PC-3 (cell line): ENCODE measurements around the gene PKP1. TPM values are rescaled to one million over a fixed set of nuclear protein-coding genes. Genes with fewer than 3 reads are reported as not detected.

Experiments
- ATAC-seq: fragments of 200-7000 bp; cut with Tn5 transposase; 2 replicates; pipeline ENCODE4 v1.9.1; 2020; ENCODE audit warnings: mild to moderate bottlenecking, moderate library complexity
- BruUV-seq: library from RNA; stranded (reverse); fragments of 400-500 nt; replicated peaks from 2 replicates; lab custom pipeline; 2021; lab: Mats Ljungman, UMichigan
- CTCF ChIA-PET: fragments of 300-600 bp; sonication (Branson Sonifier 250); formaldehyde crosslinking; loops from one replicate; lab custom pipeline; 2022; ENCODE audit warnings: antibody characterized with exemption; lab: Charles Lee
- POLR2A ChIA-PET: fragments of 300-600 bp; sonication (Branson Sonifier 250); formaldehyde crosslinking; loops from one replicate; lab custom pipeline; 2022; ENCODE audit warnings: antibody characterized with exemption; ENCODE audit not compliant: unreplicated experiment; lab: Charles Lee
- DNase-seq: peaks from one replicate; pipeline ENCODE4 v3.0.0-alpha.2; 2015
- H2AFZ ChIP-seq: fragments of 300-600 bp; sonication (generic); 2 replicates; pipeline ENCODE4 v1.6.0; 2016; ENCODE audit warnings: antibody characterized with exemption, low read length
- H3F3A ChIP-seq: fragments of 300-600 bp; sonication (generic); one replicate; pipeline ENCODE4 v1.6.0; 2017; ENCODE audit warnings: antibody characterized with exemption, low read length, control low read depth, mild to moderate bottlenecking; ENCODE audit not compliant: unreplicated experiment
- H3K27ac ChIP-seq: fragments of 300-600 bp; sonication (generic); 2 replicates; pipeline ENCODE4 v1.5.1; 2016; ENCODE audit warnings: mild to moderate bottlenecking, low read length
- H3K27me3 ChIP-seq: fragments of 300-600 bp; sonication (generic); 2 replicates; pipeline ENCODE4 v1.6.1; 2016; ENCODE audit warnings: low read length, mixed read lengths
- H3K36me3 ChIP-seq: fragments of 300-600 bp; sonication (generic); 2 replicates; pipeline ENCODE4 v1.6.1; 2016; ENCODE audit warnings: low read depth, mixed run types, low read length, mixed read lengths
- H3K4me1 ChIP-seq: fragments of 300-600 bp; sonication (generic); 2 replicates; pipeline ENCODE4 v1.5.1; 2016; ENCODE audit warnings: low read length; ENCODE audit not compliant: insufficient read depth
- H3K4me2 ChIP-seq: fragments of 300-600 bp; sonication (generic); 2 replicates; pipeline ENCODE4 v1.6.0; 2016; ENCODE audit warnings: low read length
- H3K4me3 ChIP-seq: fragments of 300-600 bp; sonication (generic); 2 replicates; pipeline ENCODE4 v1.5.1; 2016; ENCODE audit warnings: mild to moderate bottlenecking, low read length, mixed read lengths
- H3K79me2 ChIP-seq: fragments of 300-600 bp; sonication (generic); 2 replicates; pipeline ENCODE4 v1.6.1; 2017; ENCODE audit warnings: low read length, mixed read lengths
- H3K9ac ChIP-seq: fragments of 300-600 bp; sonication (generic); 2 replicates; pipeline ENCODE4 v1.6.0; 2016; ENCODE audit warnings: mild to moderate bottlenecking, low read length
- H3K9me2 ChIP-seq: fragments of 300-600 bp; sonication (generic); replicated peaks from 2 replicates; pipeline ENCODE4 v1.6.1; 2016; ENCODE audit warnings: mixed run types, low read length, mixed read lengths
- H3K9me3 ChIP-seq: fragments of 300-600 bp; sonication (generic); 2 replicates; pipeline ENCODE4 v1.6.1; 2016; ENCODE audit warnings: low read length, mixed read lengths
- H4K20me1 ChIP-seq: fragments of 300-600 bp; sonication (generic); 2 replicates; pipeline ENCODE4 v1.6.1; 2016; ENCODE audit warnings: low read length, mixed read lengths
- EZH2 ChIP-seq: fragments of 300-600 bp; sonication (generic); IDR thresholded peaks from one replicate; pipeline ENCODE4 v1.6.1; 2017; ENCODE audit warnings: antibody characterized with exemption, mild to moderate bottlenecking, low read length; ENCODE audit not compliant: unreplicated experiment
- EZH2phosphoT487 ChIP-seq: fragments of 300-600 bp; sonication (generic); IDR thresholded peaks from 2 replicates; pipeline ENCODE4 v1.6.1; 2018; ENCODE audit warnings: mild to moderate bottlenecking, antibody characterized with exemption, low read length, borderline replicate concordance
- intact Hi-C: fragments of 100-400 bp; cut with micrococcal nuclease; formaldehyde crosslinking; loops from 2 replicates; pipeline ENCODE4 v1.9.0; 2023
- total RNA-seq: library from RNA; depleted of rRNA; stranded (reverse); fragments of >200 nt; gene quantifications from 2 replicates; pipeline ENCODE4 v1.2.3, GENCODE V29; 2014
- TF ChIP-seq, protein P1 (sequence below): fragments of 300-600 bp; sonication (generic); conservative IDR thresholded peaks from 2 replicates; pipeline ENCODE4 v1.5.1; 2017; ENCODE audit warnings: antibody characterized with exemption, low read depth, mild to moderate bottlenecking, low read length

PKP1 gene
- total RNA-seq, 1 experiment from 2014 or later, result 211 TPM

DNA sequence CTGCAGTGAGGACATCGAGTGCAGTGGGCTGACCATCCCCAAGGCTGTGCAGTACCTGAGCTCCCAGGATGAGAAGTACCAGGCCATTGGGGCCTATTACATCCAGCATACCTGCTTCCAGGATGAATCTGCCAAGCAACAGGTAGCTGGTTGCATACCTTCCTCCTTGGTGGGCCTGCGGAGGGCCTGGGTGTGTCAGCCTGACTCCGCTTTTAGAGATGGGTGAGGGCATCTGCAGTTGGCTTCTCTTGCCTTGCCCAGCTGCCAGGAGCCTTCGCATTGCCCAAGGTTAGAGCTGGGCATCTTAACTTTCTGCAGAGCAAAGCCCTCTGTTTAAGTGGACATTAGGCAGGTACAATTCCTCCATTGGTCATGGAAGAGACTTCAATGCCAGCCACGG lies 33.2 kb downstream of the PKP1 start:
- CTCF ChIA-PET, result no interaction called here
- intact Hi-C loops, result no loop called here
- no peak for ATAC-seq

DNA sequence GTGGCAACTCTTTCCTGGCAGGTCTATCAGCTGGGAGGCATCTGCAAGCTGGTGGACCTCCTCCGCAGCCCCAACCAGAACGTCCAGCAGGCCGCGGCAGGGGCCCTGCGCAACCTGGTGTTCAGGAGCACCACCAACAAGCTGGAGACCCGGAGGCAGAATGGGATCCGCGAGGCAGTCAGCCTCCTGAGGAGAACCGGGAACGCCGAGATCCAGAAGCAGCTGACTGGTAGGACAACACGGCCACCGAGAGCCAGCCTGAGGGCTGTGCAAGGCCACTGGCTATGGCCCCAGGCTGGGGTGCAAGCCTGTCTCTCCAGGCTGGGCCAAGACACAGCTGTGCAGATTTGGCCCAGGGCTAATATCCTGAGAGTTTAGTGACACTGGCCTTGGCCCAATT lies 34.2 kb downstream of the PKP1 start:
- intact Hi-C loops, result no loop called here
- POLR2A ChIA-PET, result interaction anchor here (0.6 kb wide), 1 partner anchor 35 kb away, joined by 3 read pairs; no protein-coding TSS in a partner anchor

More for the DNA sequence above, 33.2 kb downstream of the PKP1 start:
- Histone ChIP-seq H3K27me3 (no peaks in the 10 kb centered on the region), H3K9ac (no peak overlapping the region), H3K4me1 (peaks cover 10% of the 10 kb centered on the region), H3K9me3 (no peaks in the 10 kb centered on the region), H3K4me2 (no peak overlapping the region), H3K36me3 (peaks cover 98% of the 10 kb centered on the region), H2AFZ (no peak overlapping the region), H3K27ac (no peak overlapping the region), H3K79me2 (peaks cover 24% of the 10 kb centered on the region), H3F3A (no peaks in the 10 kb centered on the region), H4K20me1 (no peaks in the 10 kb centered on the region), H3K4me3 (no peak overlapping the region), H3K9me2 (no peaks in the 10 kb centered on the region)
- no peak for DNase-seq
- no peak for TF ChIP-seq EZH2phosphoT487
- no peak for TF ChIP-seq EZH2
- TF ChIP-seq, protein P1, sequence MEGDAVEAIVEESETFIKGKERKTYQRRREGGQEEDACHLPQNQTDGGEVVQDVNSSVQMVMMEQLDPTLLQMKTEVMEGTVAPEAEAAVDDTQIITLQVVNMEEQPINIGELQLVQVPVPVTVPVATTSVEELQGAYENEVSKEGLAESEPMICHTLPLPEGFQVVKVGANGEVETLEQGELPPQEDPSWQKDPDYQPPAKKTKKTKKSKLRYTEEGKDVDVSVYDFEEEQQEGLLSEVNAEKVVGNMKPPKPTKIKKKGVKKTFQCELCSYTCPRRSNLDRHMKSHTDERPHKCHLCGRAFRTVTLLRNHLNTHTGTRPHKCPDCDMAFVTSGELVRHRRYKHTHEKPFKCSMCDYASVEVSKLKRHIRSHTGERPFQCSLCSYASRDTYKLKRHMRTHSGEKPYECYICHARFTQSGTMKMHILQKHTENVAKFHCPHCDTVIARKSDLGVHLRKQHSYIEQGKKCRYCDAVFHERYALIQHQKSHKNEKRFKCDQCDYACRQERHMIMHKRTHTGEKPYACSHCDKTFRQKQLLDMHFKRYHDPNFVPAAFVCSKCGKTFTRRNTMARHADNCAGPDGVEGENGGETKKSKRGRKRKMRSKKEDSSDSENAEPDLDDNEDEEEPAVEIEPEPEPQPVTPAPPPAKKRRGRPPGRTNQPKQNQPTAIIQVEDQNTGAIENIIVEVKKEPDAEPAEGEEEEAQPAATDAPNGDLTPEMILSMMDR, result no peak
- no TSS peak for BruUV-seq
- POLR2A ChIA-PET, result no interaction called here

DNA sequence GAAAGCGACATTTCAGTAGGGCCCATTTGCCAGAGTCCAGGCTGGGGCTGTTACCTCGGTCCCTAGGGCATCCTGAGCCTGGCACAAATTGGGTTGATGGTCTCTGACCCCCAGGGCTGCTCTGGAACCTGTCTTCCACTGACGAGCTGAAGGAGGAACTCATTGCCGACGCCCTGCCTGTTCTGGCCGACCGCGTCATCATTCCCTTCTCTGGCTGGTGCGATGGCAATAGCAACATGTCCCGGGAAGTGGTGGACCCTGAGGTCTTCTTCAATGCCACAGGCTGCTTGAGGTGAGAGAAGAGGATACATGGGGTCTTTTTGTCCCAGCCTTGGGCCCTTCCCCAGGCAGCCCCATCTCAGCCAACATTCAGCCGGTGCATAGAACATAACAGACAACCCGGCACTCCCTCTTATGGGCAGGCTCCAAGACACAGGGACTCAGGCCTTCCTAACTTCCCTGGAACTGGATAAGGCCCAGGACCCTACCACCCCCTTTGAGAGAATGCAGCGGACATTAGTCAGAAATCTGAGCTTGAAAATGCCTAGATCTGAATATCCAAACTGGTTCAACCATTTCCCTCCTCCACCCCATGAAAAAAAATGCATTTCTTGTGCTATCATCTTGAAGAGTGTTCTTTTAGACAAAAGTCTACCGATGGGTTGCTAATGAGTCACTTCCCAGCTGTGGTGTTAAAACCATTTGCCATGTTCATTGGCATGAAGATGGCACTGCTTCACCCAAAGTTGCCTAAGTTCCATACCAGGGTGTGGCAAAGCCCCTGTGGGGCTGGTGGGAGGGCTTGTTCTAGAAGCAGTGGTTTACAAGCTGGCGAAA lies 35.4 kb downstream of the PKP1 start:
- H3K4me3 ChIP-seq, result no peak overlapping the region
- intact Hi-C loops, result no loop called here
- H3K27me3 ChIP-seq, result no peaks in the 10 kb centered on the region
- ATAC-seq, result peak; percentile 30; the same call in 1 of the 2 replicates
- ChIA-PET CTCF (interaction anchor here (0.6 kb wide), 1 partner anchor 29 kb away, joined by 6 read pairs; no protein-coding TSS in a partner anchor), POLR2A (no interaction called here)
- peaks cover 2% of the 10 kb centered on the region for H3K79me2 ChIP-seq
- no peak overlapping the region for H2AFZ ChIP-seq
- no peaks in the 10 kb centered on the region for H4K20me1 ChIP-seq
- H3K27ac ChIP-seq, result no peak overlapping the region
- no peak overlapping the region for H3K4me2 ChIP-seq
- H3K36me3 ChIP-seq, result peaks cover 100% of the 10 kb centered on the region
- no peak overlapping the region for H3K9ac ChIP-seq
- no peaks in the 10 kb centered on the region for H3F3A ChIP-seq
- H3K4me1 ChIP-seq, result no peaks in the 10 kb centered on the region
- no peak for DNase-seq
- no TSS peak for BruUV-seq
- TF ChIP-seq, protein P1, result no peak
- no peak for TF ChIP-seq EZH2phosphoT487
- TF ChIP-seq EZH2, result no peak
- H3K9me2 ChIP-seq, result no peaks in the 10 kb centered on the region
- no peaks in the 10 kb centered on the region for H3K9me3 ChIP-seq

More for the DNA sequence above, 34.2 kb downstream of the PKP1 start:
- Histone ChIP-seq H3K9me3 (no peaks in the 10 kb centered on the region), H4K20me1 (no peaks in the 10 kb centered on the region), H3K4me2 (no peak overlapping the region), H3F3A (no peaks in the 10 kb centered on the region), H3K27ac (no peak overlapping the region), H3K27me3 (no peaks in the 10 kb centered on the region), H3K4me3 (no peak overlapping the region), H2AFZ (no peak overlapping the region), H3K36me3 (peaks cover 100% of the 10 kb centered on the region), H3K9ac (no peak overlapping the region), H3K79me2 (peaks cover 14% of the 10 kb centered on the region), H3K4me1 (no peaks in the 10 kb centered on the region), H3K9me2 (no peaks in the 10 kb centered on the region)
- DNase-seq (no peak), ATAC-seq (no peak)
- TF ChIP-seq EZH2phosphoT487, result no peak
- no TSS peak for BruUV-seq
- CTCF ChIA-PET, result interaction anchor here (0.6 kb wide), 1 partner anchor 84 kb away, joined by 3 read pairs; no protein-coding TSS in a partner anchor
